ENCODE data around the gene KCNQ2.

Gene KCNQ2

GRCh38 chr20:63433756-63434531 is 38.5 kb downstream of the KCNQ2 start:
- H3K4me3 ChIP-seq (ENCODE audit: low read length), result no peak overlapping the region
- no peak overlapping the region for H3K9ac ChIP-seq (ENCODE audit: low read depth, low read length)
- H3K27me3 ChIP-seq (ENCODE audit: control insufficient read depth, insufficient read depth, low read length), result peaks cover 13% of the 10 kb centered on the region

GRCh38 chr20:63433351-63433750 is 39.1 kb downstream of the KCNQ2 start:
- Histone ChIP-seq H3K4me3 (ENCODE audit: low read length) (no peak overlapping the region), H3K4me2 (ENCODE audit: low read length) (no peak overlapping the region), H3K9ac (ENCODE audit: low read depth, low read length) (no peak overlapping the region), H3K36me3 (ENCODE audit: insufficient read depth, low read length) (no peaks in the 10 kb centered on the region), H3K27me3 (ENCODE audit: control insufficient read depth, insufficient read depth, low read length) (peaks cover 13% of the 10 kb centered on the region), H3K4me1 (ENCODE audit: control insufficient read depth, insufficient read depth, low read length) (no peaks in the 10 kb centered on the region), H3K9me3 (replicated peaks; ENCODE audit: low read length) (no peaks in the 10 kb centered on the region)

More at GRCh38 chr20:63433756-63434531, 38.5 kb downstream of the KCNQ2 start:
- Histone ChIP-seq H3K4me1 (ENCODE audit: control insufficient read depth, insufficient read depth, low read length) (no peaks in the 10 kb centered on the region), H3K36me3 (ENCODE audit: insufficient read depth, low read length) (no peaks in the 10 kb centered on the region), H3K4me2 (ENCODE audit: low read length) (no peak overlapping the region), H3K9me3 (replicated peaks; ENCODE audit: low read length) (no peaks in the 10 kb centered on the region)

- H3K4me2 ChIP-seq (ENCODE audit: low read length), result no peak overlapping the region
- no peaks in the 10 kb centered on the region for H3K36me3 ChIP-seq (ENCODE audit: insufficient read depth, low read length)
- H3K4me3 ChIP-seq (ENCODE audit: low read length), result no peak overlapping the region
- H3K9ac ChIP-seq (ENCODE audit: low read depth, low read length), result no peak overlapping the region
- H3K9me3 ChIP-seq (replicated peaks; ENCODE audit: low read length), result no peaks in the 10 kb centered on the region
- H3K4me1 ChIP-seq (ENCODE audit: control insufficient read depth, insufficient read depth, low read length), result no peaks in the 10 kb centered on the region
- H3K27me3 ChIP-seq (ENCODE audit: control insufficient read depth, insufficient read depth, low read length), result peaks cover 13% of the 10 kb centered on the region
Observed at GRCh38 chr20:63432577-63433325, 39.7 kb downstream of the KCNQ2 start.

GRCh38 chr20:63431944-63432343 is 40.5 kb downstream of the KCNQ2 start:
- Histone ChIP-seq H3K4me1 (ENCODE audit: control insufficient read depth, insufficient read depth, low read length) (no peaks in the 10 kb centered on the region), H3K9ac (ENCODE audit: low read depth, low read length) (no peak overlapping the region), H3K36me3 (ENCODE audit: insufficient read depth, low read length) (no peaks in the 10 kb centered on the region), H3K9me3 (replicated peaks; ENCODE audit: low read length) (no peaks in the 10 kb centered on the region), H3K27me3 (ENCODE audit: control insufficient read depth, insufficient read depth, low read length) (peaks cover 14% of the 10 kb centered on the region), H3K4me2 (ENCODE audit: low read length) (no peak overlapping the region), H3K4me3 (ENCODE audit: low read length) (no peak overlapping the region)

- H3K36me3 ChIP-seq (ENCODE audit: insufficient read depth, low read length), result no peaks in the 10 kb centered on the region
- no peaks in the 10 kb centered on the region for H3K9me3 ChIP-seq (replicated peaks; ENCODE audit: low read length)
- peaks cover 21% of the 10 kb centered on the region for H3K27me3 ChIP-seq (ENCODE audit: control insufficient read depth, insufficient read depth, low read length)
- no peaks in the 10 kb centered on the region for H3K4me1 ChIP-seq (ENCODE audit: control insufficient read depth, insufficient read depth, low read length)
- no peak overlapping the region for H3K4me3 ChIP-seq (ENCODE audit: low read length)
- no peak overlapping the region for H3K4me2 ChIP-seq (ENCODE audit: low read length)
- no peak overlapping the region for H3K9ac ChIP-seq (ENCODE audit: low read depth, low read length)
Observed at GRCh38 chr20:63430891-63431290, 41.6 kb downstream of the KCNQ2 start.

- Histone ChIP-seq H3K9ac (ENCODE audit: low read depth, low read length) (no peak overlapping the region), H3K27me3 (ENCODE audit: control insufficient read depth, insufficient read depth, low read length) (peaks cover 18% of the 10 kb centered on the region), H3K4me2 (ENCODE audit: low read length) (no peak overlapping the region), H3K4me3 (ENCODE audit: low read length) (no peak overlapping the region), H3K4me1 (ENCODE audit: control insufficient read depth, insufficient read depth, low read length) (no peaks in the 10 kb centered on the region), H3K9me3 (replicated peaks; ENCODE audit: low read length) (no peaks in the 10 kb centered on the region), H3K36me3 (ENCODE audit: insufficient read depth, low read length) (no peaks in the 10 kb centered on the region)
Observed at GRCh38 chr20:63429992-63430391, 42.5 kb downstream of the KCNQ2 start.

- Histone ChIP-seq H3K9ac (ENCODE audit: low read depth, low read length) (no peak overlapping the region), H3K4me1 (ENCODE audit: control insufficient read depth, insufficient read depth, low read length) (no peaks in the 10 kb centered on the region), H3K36me3 (ENCODE audit: insufficient read depth, low read length) (no peaks in the 10 kb centered on the region), H3K4me3 (ENCODE audit: low read length) (no peak overlapping the region), H3K9me3 (replicated peaks; ENCODE audit: low read length) (no peaks in the 10 kb centered on the region), H3K27me3 (ENCODE audit: control insufficient read depth, insufficient read depth, low read length) (peaks cover 25% of the 10 kb centered on the region), H3K4me2 (ENCODE audit: low read length) (no peak overlapping the region)
Observed at GRCh38 chr20:63428906-63429575, 43.4 kb downstream of the KCNQ2 start.

GRCh38 chr20:63427724-63428330 is 44.6 kb downstream of the KCNQ2 start:
- Histone ChIP-seq H3K4me3 (ENCODE audit: low read length) (no peak overlapping the region), H3K27me3 (ENCODE audit: control insufficient read depth, insufficient read depth, low read length) (peaks cover 28% of the 10 kb centered on the region), H3K36me3 (ENCODE audit: insufficient read depth, low read length) (no peaks in the 10 kb centered on the region), H3K4me2 (ENCODE audit: low read length) (no peak overlapping the region), H3K9me3 (replicated peaks; ENCODE audit: low read length) (no peaks in the 10 kb centered on the region), H3K4me1 (ENCODE audit: control insufficient read depth, insufficient read depth, low read length) (no peaks in the 10 kb centered on the region), H3K9ac (ENCODE audit: low read depth, low read length) (no peak overlapping the region)

GRCh38 chr20:63427206-63427605 is 45.2 kb downstream of the KCNQ2 start:
- Histone ChIP-seq H3K4me3 (ENCODE audit: low read length) (no peak overlapping the region), H3K9me3 (replicated peaks; ENCODE audit: low read length) (no peaks in the 10 kb centered on the region), H3K4me2 (ENCODE audit: low read length) (no peak overlapping the region), H3K9ac (ENCODE audit: low read depth, low read length) (no peak overlapping the region), H3K27me3 (ENCODE audit: control insufficient read depth, insufficient read depth, low read length) (peaks cover 28% of the 10 kb centered on the region), H3K36me3 (ENCODE audit: insufficient read depth, low read length) (no peaks in the 10 kb centered on the region), H3K4me1 (ENCODE audit: control insufficient read depth, insufficient read depth, low read length) (no peaks in the 10 kb centered on the region)

GRCh38 chr20:63425846-63426485 is 46.5 kb downstream of the KCNQ2 start:
- no peaks in the 10 kb centered on the region for H3K9me3 ChIP-seq (replicated peaks; ENCODE audit: low read length)
- no peaks in the 10 kb centered on the region for H3K36me3 ChIP-seq (ENCODE audit: insufficient read depth, low read length)
- H3K4me1 ChIP-seq (ENCODE audit: control insufficient read depth, insufficient read depth, low read length), result no peaks in the 10 kb centered on the region
- H3K27me3 ChIP-seq (ENCODE audit: control insufficient read depth, insufficient read depth, low read length), result peaks cover 28% of the 10 kb centered on the region
- no peak overlapping the region for H3K4me2 ChIP-seq (ENCODE audit: low read length)
- H3K9ac ChIP-seq (ENCODE audit: low read depth, low read length), result no peak overlapping the region
- no peak overlapping the region for H3K4me3 ChIP-seq (ENCODE audit: low read length)

- Histone ChIP-seq H3K9me3 (replicated peaks; ENCODE audit: low read length) (no peaks in the 10 kb centered on the region), H3K4me1 (ENCODE audit: control insufficient read depth, insufficient read depth, low read length) (no peaks in the 10 kb centered on the region), H3K36me3 (ENCODE audit: insufficient read depth, low read length) (no peaks in the 10 kb centered on the region), H3K9ac (ENCODE audit: low read depth, low read length) (no peak overlapping the region), H3K4me3 (ENCODE audit: low read length) (no peak overlapping the region), H3K27me3 (ENCODE audit: control insufficient read depth, insufficient read depth, low read length) (peaks cover 28% of the 10 kb centered on the region), H3K4me2 (ENCODE audit: low read length) (no peak overlapping the region)
Observed at GRCh38 chr20:63424613-63425012, 47.8 kb downstream of the KCNQ2 start.

All from skeletal muscle satellite cell (primary cell).